Muscle layer of duodenum (tissue), 2 donors: ENCODE data around the gene ITPR1.
"Not testable (repeated sequence)": the region's sequence is repeated elsewhere in the genome, so short reads cannot be mapped to it uniquely, and the experiment has no call there.

ENCODE experiments used
- H3K27ac ChIP-seq: one replicate; pipeline ENCODE4 v1.7.0; 2013; ENCODE audit warnings: mild to moderate bottlenecking, low read length
- H3K27me3 ChIP-seq: one replicate; pipeline ENCODE4 v1.7.0; 2013; ENCODE audit warnings: low read depth, mild to moderate bottlenecking, control low read depth, low read length
- H3K36me3 ChIP-seq, 2 donors: one replicate each; pipeline ENCODE4 v1.7.0; 2013; ENCODE audit warnings: low read length in 2 of 2, control low read depth in 1 of 2, mild to moderate bottlenecking in 1 of 2; ENCODE audit not compliant: insufficient read depth in 2 of 2, control insufficient read depth in 1 of 2
- H3K4me1 ChIP-seq, 2 donors: one replicate each; pipeline ENCODE4 v1.7.0; 2013; ENCODE audit warnings: low read length in 2 of 2, mild to moderate bottlenecking in 2 of 2, control low read depth in 1 of 2, moderate library complexity in 1 of 2; ENCODE audit not compliant: insufficient read depth in 2 of 2, control insufficient read depth in 1 of 2
- H3K4me3 ChIP-seq, 2 donors: one replicate each; pipeline ENCODE4 v1.7.0; 2013; ENCODE audit warnings: low read length in 2 of 2, low read depth in 1 of 2, mild to moderate bottlenecking in 1 of 2
- H3K9me3 ChIP-seq, 2 donors: one replicate each; pipeline ENCODE4 v1.7.0; 2013; ENCODE audit warnings: low read length in 2 of 2, control low read depth in 1 of 2, mild to moderate bottlenecking in 1 of 2; ENCODE audit not compliant: control insufficient read depth in 1 of 2
- donor health status: healthy.

Gene ITPR1

GRCh38 chr3:4759689-4760312 is 266.7 kb downstream of the ITPR1 start:
- H3K4me3 ChIP-seq: no peak overlapping the region
- peaks cover 0 to 20% of the 10 kb centered on the region in 2 donors for H3K36me3 ChIP-seq
- no peak overlapping the region for H3K27ac ChIP-seq
- H3K4me1 ChIP-seq: peaks cover 0 to 5% of the 10 kb centered on the region in 2 donors
- no peaks in the 10 kb centered on the region for H3K9me3 ChIP-seq
- H3K27me3 ChIP-seq: no peaks in the 10 kb centered on the region

- H3K36me3 ChIP-seq: peaks cover 0 to 26% of the 10 kb centered on the region in 2 donors
- peaks cover 0 to 5% of the 10 kb centered on the region in 2 donors for H3K4me1 ChIP-seq
- no peak overlapping the region for H3K4me3 ChIP-seq
- H3K9me3 ChIP-seq: peaks cover 0 to 2% of the 10 kb centered on the region in 2 donors
- no peaks in the 10 kb centered on the region for H3K27me3 ChIP-seq
- H3K27ac ChIP-seq: no peak overlapping the region
Observed at GRCh38 chr3:4761759-4762158, 268.6 kb downstream of the ITPR1 start.

- H3K4me1 ChIP-seq, H3K4me3 ChIP-seq, H3K27me3 ChIP-seq, H3K27ac ChIP-seq, H3K9me3 ChIP-seq: not testable (repeated sequence)
- H3K36me3 ChIP-seq: peaks cover 0 to 32% of the 10 kb centered on the region in 2 donors
Observed at GRCh38 chr3:4762481-4763230, 269.5 kb downstream of the ITPR1 start.

GRCh38 chr3:4763604-4764247 is 270.6 kb downstream of the ITPR1 start:
- Histone ChIP-seq H3K4me1 (peaks cover 0 to 4% of the 10 kb centered on the region in 2 donors), H3K27me3 (no peaks in the 10 kb centered on the region), H3K36me3 (peaks cover 0 to 38% of the 10 kb centered on the region in 2 donors), H3K27ac (no peak overlapping the region), H3K9me3 (peaks cover 0 to 2% of the 10 kb centered on the region in 2 donors), H3K4me3 (no peak overlapping the region)

- Histone ChIP-seq H3K9me3 (peaks cover 0 to 2% of the 10 kb centered on the region in 2 donors), H3K27ac (no peak overlapping the region), H3K4me3 (no peak overlapping the region), H3K36me3 (peaks cover 0 to 33% of the 10 kb centered on the region in 2 donors), H3K4me1 (no peaks in the 10 kb centered on the region), H3K27me3 (no peaks in the 10 kb centered on the region)
Observed at GRCh38 chr3:4765212-4765611, 272.1 kb downstream of the ITPR1 start.

GRCh38 chr3:4766263-4766662 is 273.1 kb downstream of the ITPR1 start:
- Histone ChIP-seq H3K27me3 (no peaks in the 10 kb centered on the region), H3K4me1 (peaks cover 0 to 4% of the 10 kb centered on the region in 2 donors), H3K27ac (no peak overlapping the region), H3K4me3 (no peak overlapping the region), H3K9me3 (peaks cover 0 to 2% of the 10 kb centered on the region in 2 donors), H3K36me3 (peaks cover 0 to 25% of the 10 kb centered on the region in 2 donors)

- peaks cover 0 to 2% of the 10 kb centered on the region in 2 donors for H3K9me3 ChIP-seq
- H3K4me1 ChIP-seq: peaks cover 3 to 11% of the 10 kb centered on the region in 2 donors
- peaks cover 0 to 23% of the 10 kb centered on the region in 2 donors for H3K36me3 ChIP-seq
- no peaks in the 10 kb centered on the region for H3K27me3 ChIP-seq
- no peak overlapping the region for H3K4me3 ChIP-seq
- H3K27ac ChIP-seq: no peak overlapping the region
Observed at GRCh38 chr3:4766716-4767499, 273.8 kb downstream of the ITPR1 start.

- Histone ChIP-seq H3K36me3 (peaks cover 0 to 23% of the 10 kb centered on the region in 2 donors), H3K27ac (no peak overlapping the region), H3K27me3 (no peaks in the 10 kb centered on the region), H3K9me3 (peaks cover 0 to 2% of the 10 kb centered on the region in 2 donors), H3K4me3 (no peak overlapping the region), H3K4me1 (peaks cover 14 to 18% of the 10 kb centered on the region in 2 donors)
Observed at GRCh38 chr3:4768021-4768420, 274.9 kb downstream of the ITPR1 start.

GRCh38 chr3:4768521-4768920 is 275.4 kb downstream of the ITPR1 start:
- Histone ChIP-seq H3K4me1 (peaks cover 15 to 18% of the 10 kb centered on the region in 2 donors), H3K9me3 (peaks cover 0 to 2% of the 10 kb centered on the region in 2 donors), H3K27ac (no peak overlapping the region), H3K36me3 (peaks cover 0 to 23% of the 10 kb centered on the region in 2 donors), H3K27me3 (no peaks in the 10 kb centered on the region), H3K4me3 (no peak overlapping the region)

GRCh38 chr3:4770561-4770960 is 277.4 kb downstream of the ITPR1 start:
- Histone ChIP-seq H3K27ac (no peak overlapping the region), H3K36me3 (peaks cover 0 to 18% of the 10 kb centered on the region in 2 donors), H3K4me3 (no peak overlapping the region), H3K9me3 (peaks cover 0 to 2% of the 10 kb centered on the region in 2 donors), H3K4me1 (peaks cover 15 to 18% of the 10 kb centered on the region in 2 donors), H3K27me3 (no peaks in the 10 kb centered on the region)

GRCh38 chr3:4771243-4771642 is 278.1 kb downstream of the ITPR1 start:
- Histone ChIP-seq H3K36me3 (peaks cover 0 to 17% of the 10 kb centered on the region in 2 donors), H3K9me3 (no peaks in the 10 kb centered on the region), H3K4me3 (no peak overlapping the region), H3K27ac (no peak overlapping the region), H3K27me3 (no peaks in the 10 kb centered on the region), H3K4me1 (peaks cover 15 to 18% of the 10 kb centered on the region in 2 donors)
